Activated naive CD8-positive, alpha-beta T cell treated with anti-CD3 and anti-CD28 coated beads, Interleukin-2, amount 10 ng/mL, durations not matched to agents 7 days and 5 days (primary cell): ENCODE measurements around the gene FBXW7. TPM values are rescaled to one million over a fixed set of nuclear protein-coding genes. Genes with fewer than 3 reads are reported as not detected.

Source experiments
- ATAC-seq: fragments of 150-1000 bp; cut with Tn5 transposase; one replicate; pipeline ENCODE4 v1.10.0; 2021; ENCODE audit warnings: low read depth, moderate library complexity
- POLR2A ChIA-PET: fragments of 350-600 bp; sonication (Branson Sonifier 250); formaldehyde crosslinking; loops from one replicate; lab custom pipeline; 2021; ENCODE audit warnings: antibody characterized with exemption; lab: Charles Lee
- DNase-seq: peaks from one replicate; pipeline ENCODE4 v3.0.0; 2021
- H3K27ac Mint-ChIP-seq: one replicate; pipeline ENCODE4 v1.8.0; 2022; ENCODE audit warnings: mild to moderate bottlenecking, mixed read lengths
- H3K27me3 Mint-ChIP-seq: one replicate; pipeline ENCODE4 v1.8.0; 2022; ENCODE audit warnings: mild to moderate bottlenecking, moderate library complexity, mixed read lengths
- H3K36me3 Mint-ChIP-seq: one replicate; pipeline ENCODE4 v1.8.0; 2021; ENCODE audit warnings: mild to moderate bottlenecking, mixed read lengths
- H3K4me1 Mint-ChIP-seq: one replicate; pipeline ENCODE4 v1.8.0; 2021; ENCODE audit warnings: mixed read lengths
- H3K4me3 Mint-ChIP-seq: one replicate; pipeline ENCODE4 v1.8.0; 2022; ENCODE audit warnings: mild to moderate bottlenecking, moderate library complexity, mixed read lengths
- H3K9me3 Mint-ChIP-seq: one replicate; pipeline ENCODE4 v1.8.0; 2021; ENCODE audit warnings: mixed read lengths
- total RNA-seq, 2 experiments: library from RNA; stranded (reverse); gene quantifications; one replicate each; pipeline ENCODE4 v1.2.3, GENCODE V29; 2021

Gene FBXW7
- total RNA-seq, 2 experiments from 2014 or later, result 80.2 to 91.2 TPM

GRCh38 chr4:152500800-152501434 is 35.0 kb downstream of the FBXW7 start:
- H3K27ac Mint-ChIP-seq, result no peak overlapping the region
- peak; percentile 65 for ATAC-seq

DNA sequence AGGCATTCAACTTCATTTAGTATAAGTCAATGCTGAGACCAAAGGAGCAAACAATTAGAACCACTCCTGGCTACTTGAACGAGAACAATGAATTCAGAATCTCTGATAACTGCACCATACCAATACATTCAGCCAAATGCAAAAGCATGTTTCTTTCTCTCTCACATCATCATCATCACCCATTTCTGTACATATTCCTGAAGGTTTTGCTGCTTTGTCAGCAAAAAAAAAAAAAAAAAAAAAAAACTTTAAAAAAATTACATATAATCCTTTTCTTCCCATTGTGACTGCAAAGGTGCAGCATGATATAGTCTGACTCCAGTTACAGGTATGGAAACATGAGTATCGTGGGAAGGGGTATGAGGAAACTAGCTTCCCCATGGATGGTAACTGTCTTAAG is 35.6 kb downstream of the FBXW7 start:
- POLR2A ChIA-PET, result interaction anchor here (1.6 to 2.2 kb wide), 2 partner anchors 34 to 36 kb away, joined by 7 to 13 read pairs; partner anchors contain the start of gene FBXW7
- Mint-ChIP-seq H3K4me3 (no peak overlapping the region), H3K9me3 (no peaks in the 10 kb centered on the region), H3K27ac (no peak overlapping the region), H3K4me1 (peaks cover 28% of the 10 kb centered on the region), H3K36me3 (peaks cover 7% of the 10 kb centered on the region), H3K27me3 (no peaks in the 10 kb centered on the region)
- no peak for ATAC-seq
- no peak for DNase-seq

More at GRCh38 chr4:152500800-152501434, 35.0 kb downstream of the FBXW7 start:
- Mint-ChIP-seq H3K27me3 (no peaks in the 10 kb centered on the region), H3K9me3 (no peaks in the 10 kb centered on the region), H3K4me3 (no peak overlapping the region), H3K36me3 (peaks cover 4% of the 10 kb centered on the region), H3K4me1 (peaks cover 25% of the 10 kb centered on the region)
- POLR2A ChIA-PET, result interaction anchor here (0.6 to 2.2 kb wide), 3 partner anchors 34 to 139 kb away, joined by 5 to 13 read pairs (median 7); partner anchors contain the start of gene FBXW7
- DNase-seq, result no peak

GRCh38 chr4:152499344-152499743 is 36.5 kb downstream of the FBXW7 start:
- Mint-ChIP-seq H3K27ac (no peak overlapping the region), H3K4me3 (no peak overlapping the region), H3K36me3 (peaks cover 8% of the 10 kb centered on the region), H3K9me3 (no peaks in the 10 kb centered on the region), H3K27me3 (no peaks in the 10 kb centered on the region), H3K4me1 (peaks cover 28% of the 10 kb centered on the region)
- no peak for DNase-seq
- POLR2A ChIA-PET, result no interaction called here
- ATAC-seq, result no peak

- H3K9me3 Mint-ChIP-seq, result no peaks in the 10 kb centered on the region
- no peak overlapping the region for H3K4me3 Mint-ChIP-seq
- POLR2A ChIA-PET, result no interaction called here
- ATAC-seq, result no peak
- no peaks in the 10 kb centered on the region for H3K27me3 Mint-ChIP-seq
- peaks cover 24% of the 10 kb centered on the region for H3K36me3 Mint-ChIP-seq
- H3K4me1 Mint-ChIP-seq, result peaks cover 25% of the 10 kb centered on the region
- DNase-seq, result no peak
- H3K27ac Mint-ChIP-seq, result no peak overlapping the region
These were observed 41.9 kb downstream of the FBXW7 start for GRCh38 chr4:152494020-152494419.

DNA sequence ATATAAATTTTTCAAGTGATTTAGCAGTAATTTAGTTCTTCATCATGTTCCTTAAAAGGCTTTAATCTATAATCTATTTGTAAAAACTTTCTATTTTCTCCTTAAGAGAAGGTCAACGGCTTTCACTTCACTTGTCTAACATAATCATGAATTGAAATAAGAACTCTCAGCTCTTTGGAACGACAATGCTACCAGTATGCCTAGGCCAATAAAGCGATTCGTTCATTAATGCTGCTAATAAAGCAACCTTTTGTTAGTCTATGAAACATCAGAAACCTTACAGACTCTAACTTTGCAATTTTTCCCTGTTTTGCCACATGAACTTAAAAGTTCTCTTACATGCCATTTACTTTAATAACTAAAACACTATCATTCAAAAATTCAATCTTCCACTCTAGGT is 47.6 kb downstream of the FBXW7 start:
- ATAC-seq (no peak), DNase-seq (no peak)
- Mint-ChIP-seq H3K4me3 (no peak overlapping the region), H3K36me3 (peaks cover 15% of the 10 kb centered on the region), H3K27me3 (no peaks in the 10 kb centered on the region), H3K9me3 (no peaks in the 10 kb centered on the region), H3K4me1 (peaks cover 31% of the 10 kb centered on the region), H3K27ac (no peak overlapping the region)
- POLR2A ChIA-PET, result no interaction called here

DNA sequence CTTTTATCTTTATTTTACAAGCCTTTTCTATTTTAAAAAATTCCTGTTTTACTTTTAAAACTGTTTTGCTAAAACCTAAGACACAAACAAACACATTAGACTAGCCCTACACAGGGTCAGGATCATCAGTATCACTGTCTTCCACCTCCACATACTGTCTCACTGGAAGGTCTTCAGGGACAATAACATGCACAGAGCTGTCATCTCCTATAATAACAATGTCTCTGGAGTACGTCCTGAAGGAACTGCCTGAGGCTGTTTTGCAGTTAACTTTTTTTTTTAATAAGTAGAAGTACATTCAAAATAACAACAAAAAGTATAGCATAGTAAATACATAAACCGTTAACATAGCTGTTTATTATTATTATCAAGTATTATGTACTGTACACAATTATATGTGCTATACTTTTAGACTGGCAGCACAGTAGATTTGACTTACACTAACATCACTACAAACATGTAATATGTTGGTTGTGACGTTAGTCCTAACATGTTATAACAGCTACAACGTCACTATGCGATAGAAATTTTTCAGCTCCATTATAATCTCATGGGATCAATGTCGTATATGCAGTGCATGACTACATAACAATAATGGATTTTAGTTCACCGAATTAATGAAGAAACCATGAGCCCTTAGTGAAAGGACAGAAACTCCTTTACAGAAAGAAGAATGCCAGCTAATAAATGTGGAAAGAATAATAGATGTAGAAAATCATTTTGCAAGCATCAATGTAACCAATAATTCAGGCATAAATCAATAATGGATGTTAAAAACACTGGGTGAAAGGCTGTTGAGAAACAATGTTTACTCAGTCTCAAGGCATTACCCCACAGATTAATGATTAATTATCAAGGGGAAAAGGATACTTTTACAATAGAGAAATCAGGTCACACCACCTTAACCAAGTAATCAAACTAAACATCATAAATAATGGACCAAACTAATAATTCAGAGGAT is 49.2 kb downstream of the FBXW7 start:
- ATAC-seq (no peak), DNase-seq (no peak)
- H3K36me3 Mint-ChIP-seq, result peaks cover 16% of the 10 kb centered on the region
- peaks cover 26% of the 10 kb centered on the region for H3K4me1 Mint-ChIP-seq
- POLR2A ChIA-PET, result interaction anchor here (0.6 to 1.1 kb wide), 2 partner anchors 28 to 159 kb away, joined by 3 to 4 read pairs; no protein-coding TSS in a partner anchor
- H3K9me3 Mint-ChIP-seq, result peaks cover 3% of the 10 kb centered on the region
- H3K27me3 Mint-ChIP-seq, result no peaks in the 10 kb centered on the region
- H3K4me3 Mint-ChIP-seq, result peak overlapping the region; percentile 58
- H3K27ac Mint-ChIP-seq, result peak overlapping the region; percentile 56

DNA sequence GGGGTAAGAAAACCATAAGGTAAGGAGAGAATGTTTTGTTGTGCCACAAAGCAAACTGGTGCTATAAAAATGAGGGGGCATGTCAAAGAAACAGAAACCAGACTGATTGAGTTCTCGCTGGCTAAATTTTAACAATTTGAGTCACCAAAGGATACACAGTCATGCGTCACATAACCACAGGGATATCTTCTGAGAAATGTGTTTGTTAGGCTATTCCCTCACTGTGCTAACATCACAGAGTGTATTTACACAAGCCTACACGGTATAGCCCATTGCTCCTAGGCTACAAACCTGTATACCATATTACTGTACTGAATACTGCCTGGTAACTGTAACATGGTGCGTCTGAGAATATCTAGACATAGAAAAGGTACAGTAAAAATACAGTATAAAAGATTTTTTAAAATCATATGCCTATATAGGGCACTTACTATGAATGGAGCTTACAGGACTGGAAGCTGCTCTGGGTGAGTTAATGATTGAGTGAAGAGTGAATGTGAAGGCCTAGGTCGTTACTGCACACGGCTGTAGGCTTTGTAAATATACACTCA is 50.1 kb downstream of the FBXW7 start:
- peak; percentile 100 for ATAC-seq
- POLR2A ChIA-PET, result interaction anchor here (0.6 to 1.1 kb wide), 2 partner anchors 27 to 160 kb away, joined by 3 to 4 read pairs; no protein-coding TSS in a partner anchor
- peaks cover 4% of the 10 kb centered on the region for H3K9me3 Mint-ChIP-seq
- no peaks in the 10 kb centered on the region for H3K27me3 Mint-ChIP-seq
- peaks cover 28% of the 10 kb centered on the region for H3K4me1 Mint-ChIP-seq
- DNase-seq, result no peak
- peak overlapping the region; percentile 58 for H3K4me3 Mint-ChIP-seq
- H3K27ac Mint-ChIP-seq, result peak overlapping the region; percentile 54
- peaks cover 23% of the 10 kb centered on the region for H3K36me3 Mint-ChIP-seq

- H3K4me3 Mint-ChIP-seq, result no peak overlapping the region
- ATAC-seq (no peak), DNase-seq (no peak)
- H3K27ac Mint-ChIP-seq, result no peak overlapping the region
- peaks cover 31% of the 10 kb centered on the region for H3K4me1 Mint-ChIP-seq
- no peaks in the 10 kb centered on the region for H3K27me3 Mint-ChIP-seq
- H3K36me3 Mint-ChIP-seq, result peaks cover 35% of the 10 kb centered on the region
- POLR2A ChIA-PET, result no interaction called here
- peaks cover 6% of the 10 kb centered on the region for H3K9me3 Mint-ChIP-seq
These were observed 53.7 kb downstream of the FBXW7 start for GRCh38 chr4:152482211-152482610.

GRCh38 chr4:152480901-152481300 is 55.0 kb downstream of the FBXW7 start:
- POLR2A ChIA-PET, result no interaction called here
- H3K27me3 Mint-ChIP-seq, result no peaks in the 10 kb centered on the region
- DNase-seq, result no peak
- no peak overlapping the region for H3K4me3 Mint-ChIP-seq
- H3K36me3 Mint-ChIP-seq, result peaks cover 37% of the 10 kb centered on the region
- H3K9me3 Mint-ChIP-seq, result peaks cover 6% of the 10 kb centered on the region
- no peak for ATAC-seq
- peaks cover 17% of the 10 kb centered on the region for H3K4me1 Mint-ChIP-seq
- H3K27ac Mint-ChIP-seq, result no peak overlapping the region

DNA sequence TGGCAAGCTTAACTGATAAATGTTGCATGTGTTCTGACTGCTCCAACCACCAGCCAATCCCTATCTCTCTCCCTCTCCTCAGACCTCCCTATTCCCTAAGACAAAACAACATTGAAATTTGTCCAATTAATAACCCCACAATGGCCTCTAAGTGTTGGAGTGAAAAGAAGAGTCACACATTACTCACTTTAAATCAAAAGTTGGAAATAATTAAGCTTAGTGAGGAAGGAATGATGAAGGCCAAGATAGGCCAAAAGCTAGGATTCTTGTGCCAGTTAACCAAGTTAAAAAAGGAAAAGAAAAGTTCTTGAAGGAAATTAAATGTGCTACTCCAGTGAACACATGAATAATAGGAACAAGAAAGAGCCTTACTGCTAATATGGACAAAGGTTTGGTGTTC is 55.6 kb downstream of the FBXW7 start:
- peaks cover 6% of the 10 kb centered on the region for H3K9me3 Mint-ChIP-seq
- ATAC-seq, result no peak
- H3K36me3 Mint-ChIP-seq, result peaks cover 37% of the 10 kb centered on the region
- no peak overlapping the region for H3K4me3 Mint-ChIP-seq
- H3K27me3 Mint-ChIP-seq, result no peaks in the 10 kb centered on the region
- no peak overlapping the region for H3K27ac Mint-ChIP-seq
- no peak for DNase-seq
- POLR2A ChIA-PET, result interaction anchor here (0.6 kb wide), 1 partner anchor 446 kb away, joined by 3 read pairs; no protein-coding TSS in a partner anchor
- peaks cover 14% of the 10 kb centered on the region for H3K4me1 Mint-ChIP-seq

- no peaks in the 10 kb centered on the region for H3K27me3 Mint-ChIP-seq
- H3K4me1 Mint-ChIP-seq, result peaks cover 14% of the 10 kb centered on the region
- POLR2A ChIA-PET, result interaction anchor here (0.6 kb wide), 1 partner anchor 447 kb away, joined by 3 read pairs; no protein-coding TSS in a partner anchor
- DNase-seq (no peak), ATAC-seq (no peak)
- peaks cover 38% of the 10 kb centered on the region for H3K36me3 Mint-ChIP-seq
- H3K27ac Mint-ChIP-seq, result no peak overlapping the region
- peaks cover 6% of the 10 kb centered on the region for H3K9me3 Mint-ChIP-seq
- no peak overlapping the region for H3K4me3 Mint-ChIP-seq
These were observed 56.4 kb downstream of the FBXW7 start for GRCh38 chr4:152479428-152480026.

DNA sequence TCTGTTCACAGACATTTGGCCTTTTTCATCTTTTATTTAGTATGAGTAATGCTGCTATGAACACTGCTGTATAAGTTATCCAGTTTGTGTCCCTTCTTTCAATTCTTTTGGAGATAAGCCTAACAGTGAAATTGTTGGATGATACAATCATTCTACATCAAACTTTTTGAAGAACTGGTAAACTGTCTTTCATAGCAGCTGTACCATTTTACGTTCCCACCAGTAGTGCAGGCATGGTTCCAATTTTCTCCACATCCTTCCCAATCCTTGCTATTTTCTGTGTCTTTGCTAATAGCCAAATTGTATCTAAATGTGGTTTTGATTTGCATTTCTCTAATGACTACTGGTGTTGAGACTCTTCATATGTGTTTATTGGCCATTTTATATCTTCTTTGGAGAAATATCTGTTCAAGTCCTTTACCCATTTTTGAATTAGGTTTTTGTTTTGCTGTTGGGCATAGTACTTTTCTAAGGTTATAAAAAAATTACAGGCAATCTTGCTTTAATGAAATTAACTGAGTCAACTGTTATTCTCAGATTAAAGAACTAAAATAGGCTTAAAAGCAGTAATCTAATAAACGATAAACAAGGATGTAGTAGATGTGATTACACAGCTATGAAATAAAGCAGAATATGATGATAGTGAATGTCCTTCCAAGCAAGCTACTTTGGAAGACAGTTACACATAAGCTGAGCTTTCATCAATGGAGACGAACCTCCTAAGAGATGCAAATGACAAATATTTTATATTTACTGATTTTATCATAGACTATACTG is 57.2 kb downstream of the FBXW7 start:
- H3K27me3 Mint-ChIP-seq, result no peaks in the 10 kb centered on the region
- ATAC-seq (no peak), DNase-seq (no peak)
- H3K4me1 Mint-ChIP-seq, result peaks cover 14% of the 10 kb centered on the region
- POLR2A ChIA-PET, result no interaction called here
- H3K9me3 Mint-ChIP-seq, result peaks cover 6% of the 10 kb centered on the region
- no peak overlapping the region for H3K4me3 Mint-ChIP-seq
- peaks cover 43% of the 10 kb centered on the region for H3K36me3 Mint-ChIP-seq
- no peak overlapping the region for H3K27ac Mint-ChIP-seq
